Activated CD8-positive, alpha-beta T cell treated with anti-CD3 and anti-CD28 coated beads, Interleukin-2, amount 10 ng/mL, durations not matched to agents 7 days and 5 days (primary cell): ENCODE results near the gene PDE8B. TPM values are rescaled to one million over a fixed set of nuclear protein-coding genes. Genes with fewer than 3 reads are reported as not detected.

ENCODE experiments used
- ATAC-seq: fragments of 150-1000 bp; cut with Tn5 transposase; one replicate; pipeline ENCODE4 v1.10.0; 2021; ENCODE audit warnings: moderate library complexity
- CTCF ChIA-PET: fragments of 350-600 bp; sonication (Branson Sonifier 250); formaldehyde crosslinking; loops from one replicate; lab custom pipeline; 2021; ENCODE audit warnings: antibody characterized with exemption; lab: Charles Lee
- POLR2A ChIA-PET: fragments of 350-600 bp; sonication (Branson Sonifier 250); formaldehyde crosslinking; loops from one replicate; lab custom pipeline; 2021; ENCODE audit warnings: antibody characterized with exemption; lab: Charles Lee
- DNase-seq: peaks from one replicate; pipeline ENCODE4 v3.0.0-alpha.2; 2020
- H3K27ac Mint-ChIP-seq: one replicate; pipeline ENCODE4 v1.8.0; 2021; ENCODE audit warnings: mild to moderate bottlenecking, mixed read lengths
- H3K27me3 Mint-ChIP-seq: one replicate; pipeline ENCODE4 v1.8.0; 2021; ENCODE audit warnings: low read depth, mixed read lengths
- H3K36me3 Mint-ChIP-seq: one replicate; pipeline ENCODE4 v1.8.0; 2021; ENCODE audit warnings: low read depth, mixed read lengths
- H3K4me1 Mint-ChIP-seq: one replicate; pipeline ENCODE4 v1.8.0; 2021; ENCODE audit warnings: low read depth, mixed read lengths
- H3K4me3 Mint-ChIP-seq: one replicate; pipeline ENCODE4 v1.8.0; 2021; ENCODE audit warnings: mild to moderate bottlenecking, mixed read lengths
- H3K9me3 Mint-ChIP-seq: one replicate; pipeline ENCODE4 v1.8.0; 2022; ENCODE audit warnings: mixed read lengths; ENCODE audit not compliant: insufficient read depth
- total RNA-seq, 2 experiments: library from RNA; stranded (reverse); gene quantifications; one replicate each; pipeline ENCODE4 v1.2.3, GENCODE V29; 2021

The PDE8B gene
- total RNA-seq, 2 experiments from 2014 or later: not detected

DNA sequence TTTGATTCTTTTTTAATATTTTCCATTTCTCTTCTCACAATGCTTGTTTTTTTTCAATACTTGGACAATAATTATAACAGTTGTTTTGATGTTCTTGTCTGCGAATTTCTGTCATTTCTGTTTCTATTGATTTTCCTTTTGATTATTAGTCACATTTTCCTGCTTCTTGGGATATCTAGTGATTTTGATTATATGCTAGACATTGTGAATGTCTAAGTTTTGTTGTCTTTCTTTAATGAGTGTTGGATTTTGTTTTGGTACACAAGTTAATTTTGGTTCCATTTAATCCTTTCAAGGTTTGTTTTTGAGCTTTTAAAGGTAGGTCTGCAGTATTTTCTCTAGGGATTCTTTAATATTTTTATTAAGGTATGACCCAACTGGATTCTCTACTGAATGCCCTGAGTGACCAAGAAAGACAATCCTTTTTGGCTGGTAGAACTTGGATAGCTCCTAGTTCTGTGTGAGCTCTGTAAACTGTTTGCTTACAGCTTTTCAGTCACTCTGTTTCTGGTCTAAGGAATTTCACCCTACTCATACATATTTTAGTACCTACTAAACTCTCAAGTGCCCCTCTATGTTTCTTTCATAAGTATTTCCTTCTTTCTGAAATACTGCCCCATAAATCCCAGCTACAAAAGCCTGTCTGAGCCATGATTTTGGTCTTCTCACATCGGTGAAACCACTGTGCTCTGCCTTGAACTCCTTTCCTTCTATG is 12.5 kb upstream of the PDE8B start:
- Mint-ChIP-seq H3K4me1 (no peaks in the 10 kb centered on the region), H3K36me3 (peaks cover 3% of the 10 kb centered on the region), H3K27me3 (peaks cover 23% of the 10 kb centered on the region), H3K4me3 (no peak overlapping the region), H3K9me3 (peaks cover 14% of the 10 kb centered on the region), H3K27ac (no peak overlapping the region)
- POLR2A ChIA-PET: no interaction called here
- no peak for ATAC-seq
- CTCF ChIA-PET: interaction anchor here (1.8 kb wide), 1 partner anchor 42 kb away, joined by 3 read pairs; no protein-coding TSS in a partner anchor
- DNase-seq: no peak

DNA sequence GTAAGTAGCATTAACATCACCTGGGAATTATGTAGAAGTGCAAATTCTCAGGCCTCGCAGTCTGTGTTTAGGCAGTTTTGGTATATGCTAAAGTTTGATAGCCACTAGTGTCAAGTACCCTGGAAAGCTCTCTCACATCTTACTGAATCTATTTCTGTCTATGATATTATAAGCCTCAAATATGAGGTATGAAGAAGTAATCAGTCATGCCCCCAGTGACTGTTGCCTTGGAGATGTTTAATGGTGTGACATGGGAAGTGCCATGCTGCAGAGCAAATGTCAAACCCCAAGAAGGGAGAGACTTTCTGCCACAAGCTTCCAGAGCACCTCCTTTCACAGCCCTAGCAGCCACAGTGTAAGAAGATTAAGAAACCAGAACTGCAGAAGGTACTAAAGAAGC is 9.8 kb upstream of the PDE8B start:
- peaks cover 3% of the 10 kb centered on the region for H3K36me3 Mint-ChIP-seq
- ATAC-seq (no peak), DNase-seq (no peak)
- H3K4me1 Mint-ChIP-seq: no peaks in the 10 kb centered on the region
- H3K27me3 Mint-ChIP-seq: peaks cover 15% of the 10 kb centered on the region
- no peak overlapping the region for H3K27ac Mint-ChIP-seq
- peaks cover 14% of the 10 kb centered on the region for H3K9me3 Mint-ChIP-seq
- H3K4me3 Mint-ChIP-seq: no peak overlapping the region
- ChIA-PET POLR2A (no interaction called here), CTCF (no interaction called here)

DNA sequence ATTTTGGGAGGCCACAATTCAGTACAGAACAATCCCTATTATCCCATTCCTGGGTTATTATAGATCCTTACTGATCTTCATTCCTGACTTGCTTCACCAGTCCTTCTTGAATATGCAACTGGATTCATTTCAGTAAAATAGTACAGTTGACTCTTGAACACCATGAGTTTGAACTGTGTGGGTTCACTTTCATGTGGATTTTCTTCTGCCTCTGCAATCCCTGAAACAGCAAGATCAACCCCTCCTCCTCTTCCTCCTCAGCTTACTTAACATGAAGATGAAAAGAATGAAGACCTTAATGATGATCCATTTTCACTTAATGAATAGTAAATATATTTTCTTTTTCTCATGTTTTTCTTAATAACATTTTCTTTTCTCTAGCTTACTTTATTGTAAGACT is 8.3 kb upstream of the PDE8B start:
- peaks cover 15% of the 10 kb centered on the region for H3K27me3 Mint-ChIP-seq
- no peak for ATAC-seq
- no peaks in the 10 kb centered on the region for H3K4me1 Mint-ChIP-seq
- peaks cover 14% of the 10 kb centered on the region for H3K9me3 Mint-ChIP-seq
- ChIA-PET POLR2A (no interaction called here), CTCF (no interaction called here)
- no peak overlapping the region for H3K27ac Mint-ChIP-seq
- no peak overlapping the region for H3K4me3 Mint-ChIP-seq
- DNase-seq: no peak
- peaks cover 3% of the 10 kb centered on the region for H3K36me3 Mint-ChIP-seq

DNA sequence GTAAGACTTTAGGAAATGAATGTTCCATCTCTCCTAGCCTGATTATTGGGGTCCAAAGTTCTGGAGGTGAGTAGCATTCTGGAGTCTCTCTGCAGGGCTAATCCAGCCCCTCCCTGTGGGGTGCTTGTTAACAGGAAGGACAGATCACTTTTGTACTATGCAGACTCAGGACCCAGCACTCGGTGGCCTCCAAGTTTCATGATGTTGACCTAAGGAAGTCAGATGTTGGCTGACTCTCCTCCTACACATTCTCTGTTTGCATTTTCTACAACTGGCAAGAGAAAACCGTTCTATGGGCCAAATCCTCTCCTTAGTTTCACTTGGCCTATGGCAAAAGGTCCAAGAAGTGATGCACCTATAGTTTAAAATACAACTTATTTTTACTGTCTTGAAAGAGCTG is 5.5 kb upstream of the PDE8B start:
- Mint-ChIP-seq H3K36me3 (peaks cover 3% of the 10 kb centered on the region), H3K4me3 (no peak overlapping the region), H3K27ac (no peak overlapping the region), H3K4me1 (peaks cover 3% of the 10 kb centered on the region), H3K9me3 (no peaks in the 10 kb centered on the region), H3K27me3 (peaks cover 28% of the 10 kb centered on the region)
- DNase-seq (no peak), ATAC-seq (no peak)
- CTCF ChIA-PET: no interaction called here
- POLR2A ChIA-PET: no interaction called here

- no peak overlapping the region for H3K27ac Mint-ChIP-seq
- no peak overlapping the region for H3K4me3 Mint-ChIP-seq
These were observed 1.8 kb upstream of the PDE8B start for GRCh38 chr5:77208507-77209163.

GRCh38 chr5:77209495-77210090 is 887 bp upstream of the PDE8B start:
- H3K27ac Mint-ChIP-seq: no peak overlapping the region
- POLR2A ChIA-PET: no interaction called here
- H3K36me3 Mint-ChIP-seq: peaks cover 4% of the 10 kb centered on the region
- peaks cover 12% of the 10 kb centered on the region for H3K4me1 Mint-ChIP-seq
- H3K4me3 Mint-ChIP-seq: peak overlapping the region; percentile 73
- ATAC-seq (no peak), DNase-seq (no peak)
- H3K27me3 Mint-ChIP-seq: peaks cover 62% of the 10 kb centered on the region
- CTCF ChIA-PET: no interaction called here
- no peaks in the 10 kb centered on the region for H3K9me3 Mint-ChIP-seq

More at GRCh38 chr5:77208507-77209163, 1.8 kb upstream of the PDE8B start:
- Mint-ChIP-seq H3K4me1 (peaks cover 12% of the 10 kb centered on the region), H3K27me3 (peaks cover 55% of the 10 kb centered on the region), H3K36me3 (peaks cover 4% of the 10 kb centered on the region), H3K9me3 (no peaks in the 10 kb centered on the region)
- ChIA-PET POLR2A (no interaction called here), CTCF (interaction anchor here (1.3 kb wide), 1 partner anchor 284 kb away, joined by 3 read pairs; no protein-coding TSS in a partner anchor)
- no peak for ATAC-seq
- no peak for DNase-seq

DNA sequence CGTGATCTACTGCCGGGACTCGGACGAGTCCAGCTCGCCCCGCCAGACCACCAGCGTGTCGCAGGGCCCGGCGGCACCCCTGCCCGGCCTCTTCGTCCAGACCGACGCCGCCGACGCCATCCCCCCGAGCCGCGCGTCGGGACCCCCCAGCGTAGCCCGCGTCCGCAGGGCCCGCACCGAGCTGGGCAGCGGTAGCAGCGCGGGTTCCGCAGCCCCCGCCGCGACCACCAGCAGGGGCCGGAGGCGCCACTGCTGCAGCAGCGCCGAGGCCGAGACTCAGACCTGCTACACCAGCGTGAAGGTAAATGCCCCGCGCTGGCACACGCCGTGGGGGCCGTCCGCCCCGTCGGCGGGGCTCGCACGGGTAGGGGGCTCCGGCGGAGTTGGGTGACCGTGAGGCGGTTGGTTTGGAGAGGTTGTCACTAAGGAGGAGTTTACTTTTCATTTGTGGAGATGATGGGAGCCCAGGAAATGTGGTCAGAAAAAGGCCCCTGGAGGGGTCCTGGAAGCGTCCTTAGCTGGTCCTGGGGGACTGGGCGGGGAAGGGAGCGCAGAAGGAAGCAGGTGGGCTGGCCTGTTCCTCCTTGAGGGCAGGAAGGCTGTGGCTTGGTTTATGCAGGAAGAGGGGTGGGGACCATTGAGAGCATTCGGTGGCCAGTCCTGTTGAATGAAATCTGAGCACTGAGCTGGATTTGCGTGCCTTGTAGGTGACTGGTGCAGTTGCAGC is 647 bp downstream of the PDE8B start:
- H3K27me3 Mint-ChIP-seq: peaks cover 66% of the 10 kb centered on the region
- ATAC-seq: no peak
- CTCF ChIA-PET: no interaction called here

DNA sequence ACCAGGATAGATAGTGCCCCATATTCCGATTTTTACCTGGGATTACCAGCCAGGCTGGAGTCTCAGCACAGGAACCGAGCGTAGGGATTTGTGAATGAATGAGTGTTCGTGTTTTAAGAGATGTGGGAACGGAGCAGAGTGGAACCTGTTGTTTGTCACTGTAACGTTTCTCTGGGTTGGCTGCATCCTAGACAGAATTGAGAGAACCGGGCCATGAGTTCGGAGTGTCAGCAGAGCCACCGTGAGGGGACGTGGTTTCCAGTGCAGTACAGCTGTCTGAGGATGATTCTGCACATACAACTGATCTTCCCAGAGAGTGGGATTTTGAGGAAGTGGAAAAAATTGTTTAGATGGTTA is 1.2 kb downstream of the PDE8B start:
- POLR2A ChIA-PET: no interaction called here
- no peak overlapping the region for H3K27ac Mint-ChIP-seq
- H3K4me1 Mint-ChIP-seq: peaks cover 12% of the 10 kb centered on the region
- no peak for DNase-seq
- peaks cover 4% of the 10 kb centered on the region for H3K36me3 Mint-ChIP-seq
- CTCF ChIA-PET: no interaction called here
- no peaks in the 10 kb centered on the region for H3K9me3 Mint-ChIP-seq
- H3K4me3 Mint-ChIP-seq: peak overlapping the region; percentile 57
- H3K27me3 Mint-ChIP-seq: peaks cover 63% of the 10 kb centered on the region
- ATAC-seq: no peak

More for the DNA sequence above, 647 bp downstream of the PDE8B start:
- no peak for DNase-seq
- POLR2A ChIA-PET: no interaction called here
- Mint-ChIP-seq H3K27ac (no peak overlapping the region), H3K4me1 (peaks cover 12% of the 10 kb centered on the region), H3K4me3 (peak overlapping the region; percentile 57), H3K36me3 (peaks cover 4% of the 10 kb centered on the region), H3K9me3 (no peaks in the 10 kb centered on the region)

DNA sequence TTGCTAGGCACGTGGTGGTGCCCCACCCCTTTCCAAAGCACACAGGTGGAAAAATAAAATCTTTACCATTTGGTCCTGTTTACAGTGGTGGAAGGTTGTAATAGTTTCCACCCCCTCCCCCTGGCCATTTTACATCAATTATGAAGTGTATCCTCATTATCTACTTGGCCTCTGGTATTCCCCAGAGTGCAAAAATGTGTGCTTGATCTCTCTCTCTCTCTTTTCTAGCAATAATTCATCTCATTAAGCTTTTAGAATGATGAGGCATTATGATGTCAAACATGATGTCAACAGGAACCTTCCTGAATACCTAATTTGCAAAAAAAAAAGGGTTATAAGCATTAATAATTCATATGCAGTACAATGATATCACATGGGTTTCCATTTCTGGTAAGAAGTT is 3.1 kb downstream of the PDE8B start:
- Mint-ChIP-seq H3K9me3 (no peaks in the 10 kb centered on the region), H3K27me3 (peaks cover 59% of the 10 kb centered on the region), H3K27ac (no peak overlapping the region), H3K36me3 (peaks cover 4% of the 10 kb centered on the region), H3K4me1 (peaks cover 12% of the 10 kb centered on the region), H3K4me3 (no peak overlapping the region)
- POLR2A ChIA-PET: no interaction called here
- DNase-seq (no peak), ATAC-seq (no peak)
- CTCF ChIA-PET: no interaction called here

- H3K4me3 Mint-ChIP-seq: no peak overlapping the region
- ChIA-PET CTCF (no interaction called here), POLR2A (no interaction called here)
- H3K27me3 Mint-ChIP-seq: peaks cover 53% of the 10 kb centered on the region
- ATAC-seq (no peak), DNase-seq (no peak)
- H3K4me1 Mint-ChIP-seq: peaks cover 12% of the 10 kb centered on the region
- H3K36me3 Mint-ChIP-seq: peaks cover 4% of the 10 kb centered on the region
- H3K9me3 Mint-ChIP-seq: no peaks in the 10 kb centered on the region
- H3K27ac Mint-ChIP-seq: no peak overlapping the region
These were observed 3.7 kb downstream of the PDE8B start for GRCh38 chr5:77214151-77214550.

- ATAC-seq: no peak
- ChIA-PET CTCF (interaction anchor here (0.9 to 1.2 kb wide), 2 partner anchors 13 to 178 kb away, joined by 3 to 4 read pairs; no protein-coding TSS in a partner anchor), POLR2A (no interaction called here)
- Mint-ChIP-seq H3K27ac (no peak overlapping the region), H3K36me3 (no peaks in the 10 kb centered on the region), H3K9me3 (no peaks in the 10 kb centered on the region), H3K27me3 (peaks cover 37% of the 10 kb centered on the region), H3K4me1 (no peaks in the 10 kb centered on the region), H3K4me3 (no peak overlapping the region)
- no peak for DNase-seq
These were observed 7.8 kb downstream of the PDE8B start for GRCh38 chr5:77218263-77218662.
